Hematopoietic multipotent progenitor cell treated with erythropoietin and hydrocortisone succinate and interleukin-3 and kit ligand, for 6 days (in vitro differentiated cells): ENCODE measurements around the gene NOTCH2.
A peak's percentile ranks its signal among the peaks of the same experiment; 100 is the strongest.

Experiments
- DNase-seq: peaks from one replicate; pipeline ENCODE4 v3.0.0-alpha.2; 2015

Gene NOTCH2

GRCh38 chr1:119870917-119871596 lies 198.4 kb downstream of the NOTCH2 start:
- DNase-seq = peak; percentile 90

GRCh38 chr1:119869995-119870394 lies 199.5 kb downstream of the NOTCH2 start:
- no peak for DNase-seq

- no peak for DNase-seq
Measured at GRCh38 chr1:119868176-119868575, 201.3 kb downstream of the NOTCH2 start.

- no peak for DNase-seq
Measured at GRCh38 chr1:119866451-119866850, 203.0 kb downstream of the NOTCH2 start.

- no peak for DNase-seq
Measured at GRCh38 chr1:119865627-119866026, 203.8 kb downstream of the NOTCH2 start.

- no peak for DNase-seq
Measured at GRCh38 chr1:119862276-119862675, 207.2 kb downstream of the NOTCH2 start.
